Measurements from ENCODE around the gene HDAC9.

GRCh38 chr7:18901982-18902421 lies 406.5 kb downstream of the HDAC9 start:
- TF ChIP-seq POLR2A (IDR thresholded peaks at IDR 0.05) (no peak), CTCF (IDR thresholded peaks at IDR 0.05) (no peak), POLR2AphosphoS5 (IDR thresholded peaks at IDR 0.05) (no peak)

All from prostate gland (tissue), 2 donors.